ENCODE results near the gene PHF8.

The PHF8 gene

DNA sequence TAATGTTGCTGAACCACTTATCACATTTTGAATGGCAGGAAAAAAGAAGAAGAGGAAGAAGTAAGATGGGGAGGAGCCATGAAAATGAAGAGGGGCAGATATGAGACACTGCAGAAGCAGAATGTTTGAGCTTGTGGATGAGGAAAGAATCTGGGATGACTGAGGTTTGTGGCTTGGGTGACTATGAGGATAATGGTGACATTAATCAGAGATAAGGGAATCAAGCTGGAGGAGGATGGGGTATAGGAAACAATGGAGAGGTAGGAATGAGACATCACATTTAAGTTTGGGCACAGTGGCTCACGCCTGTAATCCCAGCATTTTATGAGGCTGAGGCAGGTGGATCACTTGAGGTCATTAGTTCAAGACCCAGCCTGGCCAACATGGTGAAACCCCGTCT is 19.1 kb upstream of the PHF8 start:
- H3K18ac ChIP-seq (ENCODE audit: low read length): no peak overlapping the region
- H3K56ac ChIP-seq (ENCODE audit: low read length): no peak overlapping the region
- H3K9ac ChIP-seq (ENCODE audit: low read length): no peak overlapping the region
- DNase-seq: no peak
- H3K27ac ChIP-seq (ENCODE audit: low read depth, low read length): no peak overlapping the region
- H4K8ac ChIP-seq (ENCODE audit: low read depth, low read length): no peak overlapping the region
- no peak overlapping the region for H2AK5ac ChIP-seq (ENCODE audit: low read length)
- no peaks in the 10 kb centered on the region for H3K4me1 ChIP-seq (ENCODE audit: control insufficient read depth, low read depth, low read length)
- H2BK5ac ChIP-seq (ENCODE audit: low read length): no peak overlapping the region
- H2BK15ac ChIP-seq (replicated peaks; ENCODE audit: low read depth): no peak overlapping the region
- H3K79me1 ChIP-seq (ENCODE audit: low read length): no peaks in the 10 kb centered on the region
- no peaks in the 10 kb centered on the region for H3K79me2 ChIP-seq (ENCODE audit: control insufficient read depth, insufficient read depth, low read length)
- H2BK120ac ChIP-seq (ENCODE audit: low read depth, low read length): no peak overlapping the region
- H3K4me3 ChIP-seq (ENCODE audit: low read length): no peak overlapping the region
- H3K4ac ChIP-seq (ENCODE audit: low read depth, low read length): no peak overlapping the region
- no CpG with 5 or more reads among the region's 2 CpGs for WGBS (ENCODE audit: extremely low coverage, insufficient coverage, low lambda C conversion rate)
- no peak overlapping the region for H4K5ac ChIP-seq (ENCODE audit: low read length)
- H3K36me3 ChIP-seq (ENCODE audit: control insufficient read depth, insufficient read depth, low read length): no peaks in the 10 kb centered on the region
- H3K27me3 ChIP-seq (ENCODE audit: insufficient read depth, low read length, poor library complexity): no peaks in the 10 kb centered on the region
- no peak overlapping the region for H3K4me2 ChIP-seq (ENCODE audit: low read length)
- no peak overlapping the region for H3K23ac ChIP-seq (ENCODE audit: low read length)

DNA sequence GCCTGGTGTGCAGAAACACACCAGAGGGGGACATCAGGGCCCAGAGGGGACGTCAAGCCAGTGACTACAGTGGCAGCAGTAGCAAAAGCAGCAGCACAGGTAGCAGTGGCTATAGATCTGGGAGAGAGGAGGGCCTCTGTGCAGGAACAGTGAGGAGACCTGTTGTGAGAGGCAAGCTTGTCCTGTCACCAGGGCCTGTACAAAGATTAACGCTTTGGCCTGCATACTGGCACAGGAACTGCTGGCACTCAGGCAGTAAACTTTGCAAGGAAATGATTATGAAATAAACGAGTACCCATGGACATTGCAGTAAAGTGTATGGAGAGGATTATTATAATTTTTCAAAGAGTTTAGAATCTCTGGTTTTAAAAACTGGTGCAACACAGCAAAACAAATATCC is 5.5 kb upstream of the PHF8 start:
- H3K27ac ChIP-seq (ENCODE audit: low read depth, low read length): no peak overlapping the region
- no peaks in the 10 kb centered on the region for H3K36me3 ChIP-seq (ENCODE audit: control insufficient read depth, insufficient read depth, low read length)
- no peaks in the 10 kb centered on the region for H3K79me2 ChIP-seq (ENCODE audit: control insufficient read depth, insufficient read depth, low read length)
- no peaks in the 10 kb centered on the region for H3K79me1 ChIP-seq (ENCODE audit: low read length)
- H2AK5ac ChIP-seq (ENCODE audit: low read length): no peak overlapping the region
- no peak overlapping the region for H2BK5ac ChIP-seq (ENCODE audit: low read length)
- H3K4me2 ChIP-seq (ENCODE audit: low read length): no peak overlapping the region
- H3K18ac ChIP-seq (ENCODE audit: low read length): no peak overlapping the region
- no peak overlapping the region for H4K5ac ChIP-seq (ENCODE audit: low read length)
- H2BK120ac ChIP-seq (ENCODE audit: low read depth, low read length): no peak overlapping the region
- no peak overlapping the region for H2BK15ac ChIP-seq (replicated peaks; ENCODE audit: low read depth)
- H3K4ac ChIP-seq (ENCODE audit: low read depth, low read length): no peak overlapping the region
- no peak overlapping the region for H3K23ac ChIP-seq (ENCODE audit: low read length)
- no peak overlapping the region for H3K9ac ChIP-seq (ENCODE audit: low read length)
- no peak overlapping the region for H4K8ac ChIP-seq (ENCODE audit: low read depth, low read length)
- no peak overlapping the region for H3K4me3 ChIP-seq (ENCODE audit: low read length)
- no peaks in the 10 kb centered on the region for H3K27me3 ChIP-seq (ENCODE audit: insufficient read depth, low read length, poor library complexity)
- H3K4me1 ChIP-seq (ENCODE audit: control insufficient read depth, low read depth, low read length): no peaks in the 10 kb centered on the region
- no peak for DNase-seq
- no CpG with 5 or more reads among the region's 3 CpGs for WGBS (ENCODE audit: extremely low coverage, insufficient coverage, low lambda C conversion rate)
- no peak overlapping the region for H3K56ac ChIP-seq (ENCODE audit: low read length)

DNA sequence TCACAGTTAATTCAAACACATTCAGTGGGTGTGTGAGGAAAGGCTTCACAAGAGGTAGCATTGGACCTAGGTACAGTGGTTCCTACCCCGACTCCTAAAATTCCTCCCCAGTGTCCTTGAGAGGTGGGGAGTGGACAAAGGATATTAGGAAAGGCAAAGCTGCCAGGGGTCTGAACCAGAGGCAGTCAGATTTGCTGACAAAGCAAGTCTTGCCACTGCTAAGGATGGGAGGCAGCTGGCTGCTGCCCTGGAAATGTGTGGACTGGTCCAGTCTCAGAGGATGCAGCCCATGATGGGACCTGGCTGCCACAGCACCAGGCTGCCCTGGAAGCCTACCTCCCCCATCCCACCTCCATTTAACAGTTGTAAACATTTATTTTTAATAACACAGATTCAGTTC is 4.1 kb upstream of the PHF8 start:
- DNase-seq: no peak
- H3K27ac ChIP-seq (ENCODE audit: low read depth, low read length): no peak overlapping the region
- WGBS (ENCODE audit: extremely low coverage, insufficient coverage, low lambda C conversion rate): no CpG with 5 or more reads among the region's 1 CpG

DNA sequence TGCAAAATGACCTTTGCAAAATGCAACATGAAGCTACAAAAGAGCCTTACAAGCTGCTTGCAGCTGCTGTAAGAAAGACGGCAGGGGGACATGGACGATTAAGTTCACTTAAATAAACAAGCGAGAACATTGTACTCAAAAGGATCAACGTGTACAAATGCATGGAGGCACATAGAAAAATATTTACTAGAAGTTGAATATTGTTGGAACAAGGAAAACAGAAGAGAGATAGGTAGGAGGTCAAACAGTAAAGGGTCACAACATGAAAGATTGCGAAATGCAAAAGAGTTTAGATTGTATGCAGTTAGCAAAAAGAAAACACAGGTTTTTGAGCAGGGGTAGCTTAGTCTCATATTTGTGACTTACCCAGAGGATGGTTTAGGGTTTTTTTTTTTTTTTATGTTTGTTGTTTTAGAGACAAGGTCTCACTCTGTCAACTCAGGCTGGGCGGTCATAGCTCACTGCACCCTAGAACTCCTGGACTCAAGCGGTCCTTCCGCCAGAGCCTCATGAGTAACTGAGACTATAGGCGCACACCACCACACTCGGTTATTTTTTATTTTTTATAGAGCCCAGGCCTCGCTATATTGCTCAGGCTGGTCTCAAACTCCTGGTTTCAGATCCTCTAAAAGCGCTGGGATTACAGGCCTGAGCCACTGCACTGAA is 1.4 kb upstream of the PHF8 start:
- Histone ChIP-seq H3K4me2 (ENCODE audit: low read length) (no peak overlapping the region), H3K18ac (ENCODE audit: low read length) (no peak overlapping the region), H3K56ac (ENCODE audit: low read length) (peak overlapping the region; percentile 56), H3K36me3 (ENCODE audit: control insufficient read depth, insufficient read depth, low read length) (no peaks in the 10 kb centered on the region), H4K5ac (ENCODE audit: low read length) (no peak overlapping the region), H3K27ac (ENCODE audit: low read depth, low read length) (no peak overlapping the region), H3K4me1 (ENCODE audit: control insufficient read depth, low read depth, low read length) (no peaks in the 10 kb centered on the region), H2BK15ac (replicated peaks; ENCODE audit: low read depth) (no peak overlapping the region), H2BK5ac (ENCODE audit: low read length) (no peak overlapping the region), H2BK120ac (ENCODE audit: low read depth, low read length) (no peak overlapping the region), H3K27me3 (ENCODE audit: insufficient read depth, low read length, poor library complexity) (no peaks in the 10 kb centered on the region), H3K4me3 (ENCODE audit: low read length) (no peak overlapping the region), H3K9ac (ENCODE audit: low read length) (peak overlapping the region; percentile 24), H3K4ac (ENCODE audit: low read depth, low read length) (no peak overlapping the region), H2AK5ac (ENCODE audit: low read length) (no peak overlapping the region), H3K79me2 (ENCODE audit: control insufficient read depth, insufficient read depth, low read length) (no peaks in the 10 kb centered on the region), H3K79me1 (ENCODE audit: low read length) (no peaks in the 10 kb centered on the region), H4K8ac (ENCODE audit: low read depth, low read length) (peak overlapping the region; percentile 28), H3K23ac (ENCODE audit: low read length) (no peak overlapping the region)
- WGBS (ENCODE audit: extremely low coverage, insufficient coverage, low lambda C conversion rate): no CpG with 5 or more reads among the region's 12 CpGs
- no peak for DNase-seq

More for the DNA sequence above, 4.1 kb upstream of the PHF8 start:
- no peak overlapping the region for H3K56ac ChIP-seq (ENCODE audit: low read length)
- H4K8ac ChIP-seq (ENCODE audit: low read depth, low read length): no peak overlapping the region
- H2BK5ac ChIP-seq (ENCODE audit: low read length): no peak overlapping the region
- no peak overlapping the region for H3K23ac ChIP-seq (ENCODE audit: low read length)
- H3K9ac ChIP-seq (ENCODE audit: low read length): no peak overlapping the region
- no peaks in the 10 kb centered on the region for H3K79me1 ChIP-seq (ENCODE audit: low read length)
- H3K4me1 ChIP-seq (ENCODE audit: control insufficient read depth, low read depth, low read length): no peaks in the 10 kb centered on the region
- no peak overlapping the region for H4K5ac ChIP-seq (ENCODE audit: low read length)
- H2BK120ac ChIP-seq (ENCODE audit: low read depth, low read length): no peak overlapping the region
- H3K79me2 ChIP-seq (ENCODE audit: control insufficient read depth, insufficient read depth, low read length): no peaks in the 10 kb centered on the region
- H2BK15ac ChIP-seq (replicated peaks; ENCODE audit: low read depth): no peak overlapping the region
- no peaks in the 10 kb centered on the region for H3K27me3 ChIP-seq (ENCODE audit: insufficient read depth, low read length, poor library complexity)
- no peak overlapping the region for H3K4me3 ChIP-seq (ENCODE audit: low read length)
- H3K4ac ChIP-seq (ENCODE audit: low read depth, low read length): no peak overlapping the region
- H2AK5ac ChIP-seq (ENCODE audit: low read length): no peak overlapping the region
- H3K36me3 ChIP-seq (ENCODE audit: control insufficient read depth, insufficient read depth, low read length): no peaks in the 10 kb centered on the region
- no peak overlapping the region for H3K4me2 ChIP-seq (ENCODE audit: low read length)
- no peak overlapping the region for H3K18ac ChIP-seq (ENCODE audit: low read length)

DNA sequence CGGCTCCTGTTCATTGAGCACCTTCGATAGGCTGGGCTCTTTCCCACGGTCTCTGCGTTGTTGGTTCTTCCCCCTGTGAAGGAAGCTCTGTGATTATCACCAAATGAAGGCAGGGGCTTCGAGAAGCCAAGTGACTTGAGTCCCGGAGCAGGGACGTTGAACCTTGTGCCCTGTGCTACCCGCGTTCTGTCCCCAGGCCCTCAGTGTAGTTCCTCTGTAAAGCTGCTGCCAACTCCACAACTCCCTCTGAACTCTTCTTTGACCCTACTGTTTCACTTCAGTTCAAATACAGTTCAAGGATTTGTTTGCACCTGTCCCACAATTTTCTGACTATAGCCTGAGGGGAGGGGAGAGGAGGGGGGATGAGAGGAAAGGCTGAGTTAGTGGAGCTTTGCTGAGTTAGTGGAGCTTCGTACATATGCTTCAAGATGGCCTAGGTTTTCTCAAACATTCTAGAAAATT is 635 bp upstream of the PHF8 start:
- H2BK5ac ChIP-seq (ENCODE audit: low read length): no peak overlapping the region
- no CpG with 5 or more reads among the region's 10 CpGs for WGBS (ENCODE audit: extremely low coverage, insufficient coverage, low lambda C conversion rate)
- peak overlapping the region; percentile 47 for H3K18ac ChIP-seq (ENCODE audit: low read length)

More for the DNA sequence above, 635 bp upstream of the PHF8 start:
- no peak overlapping the region for H2AK5ac ChIP-seq (ENCODE audit: low read length)
- H3K79me2 ChIP-seq (ENCODE audit: control insufficient read depth, insufficient read depth, low read length): no peaks in the 10 kb centered on the region
- H3K36me3 ChIP-seq (ENCODE audit: control insufficient read depth, insufficient read depth, low read length): no peaks in the 10 kb centered on the region
- H3K9ac ChIP-seq (ENCODE audit: low read length): peak overlapping the region; percentile 79
- H2BK15ac ChIP-seq (replicated peaks; ENCODE audit: low read depth): no peak overlapping the region
- H3K27me3 ChIP-seq (ENCODE audit: insufficient read depth, low read length, poor library complexity): no peaks in the 10 kb centered on the region
- H4K5ac ChIP-seq (ENCODE audit: low read length): no peak overlapping the region
- no peak for DNase-seq
- no peaks in the 10 kb centered on the region for H3K4me1 ChIP-seq (ENCODE audit: control insufficient read depth, low read depth, low read length)
- H3K23ac ChIP-seq (ENCODE audit: low read length): no peak overlapping the region
- no peak overlapping the region for H2BK120ac ChIP-seq (ENCODE audit: low read depth, low read length)
- H4K8ac ChIP-seq (ENCODE audit: low read depth, low read length): no peak overlapping the region
- peak overlapping the region; percentile 88 for H3K56ac ChIP-seq (ENCODE audit: low read length)
- no peaks in the 10 kb centered on the region for H3K79me1 ChIP-seq (ENCODE audit: low read length)
- H3K4ac ChIP-seq (ENCODE audit: low read depth, low read length): no peak overlapping the region
- peak overlapping the region; percentile 90 for H3K27ac ChIP-seq (ENCODE audit: low read depth, low read length)
- peak overlapping the region; percentile 24 for H3K4me3 ChIP-seq (ENCODE audit: low read length)
- H3K4me2 ChIP-seq (ENCODE audit: low read length): peak overlapping the region; percentile 57
